GM12878 (cell line): ENCODE data around the gene GSPT1. TPM values are rescaled to one million over a fixed set of nuclear protein-coding genes. Genes with fewer than 3 reads are reported as not detected.

ENCODE experiments used
- ATAC-seq: fragments of 200-7000 bp; cut with Tn5 transposase; 3 replicates; pipeline ENCODE4 v1.9.1; 2020; ENCODE audit warnings: mild to moderate bottlenecking, moderate library complexity
- BruUV-seq: library from RNA; stranded (reverse); fragments of 400-500 nt; replicated peaks from 2 replicates; lab custom pipeline; 2021; lab: Mats Ljungman, UMichigan
- CTCF ChIA-PET: fragments of 300-600 bp; sonication (Branson Sonifier 250); formaldehyde crosslinking; extraction: SDS; loops from one replicate; lab custom pipeline; 2021; ENCODE audit warnings: inconsistent platforms; lab: Yijun Ruan, JAX
- POLR2A ChIA-PET: fragments of 350-600 bp; formaldehyde crosslinking; extraction: SDS; loops from one replicate; lab custom pipeline; 2021; ENCODE audit warnings: inconsistent platforms; lab: Charles Lee
- RAD21 ChIA-PET: fragments of 300-600 bp; sonication (Branson Sonifier 250); formaldehyde crosslinking; loops from one replicate; lab custom pipeline; 2023; ENCODE audit warnings: antibody characterized with exemption; ENCODE audit not compliant: unreplicated experiment; lab: Charles Lee
- SMC1A ChIA-PET: fragments of 300-600 bp; sonication (Branson Sonifier 250); formaldehyde crosslinking; loops from one replicate; lab custom pipeline; 2023; ENCODE audit not compliant: unreplicated experiment, uncharacterized antibody; lab: Charles Lee
- DNase-seq: peaks from one replicate; pipeline ENCODE4 v3.0.0-alpha.2; 2011; ENCODE audit warnings: low read depth, low spot score
- FAIRE-seq: peaks from 3 replicates; lab custom pipeline; 2011; peaks lifted over from hg19 to GRCh38; lab: Jason Lieb, UNC
- H2AFZ ChIP-seq: 2 replicates; pipeline ENCODE4 v1.6.0; 2011; ENCODE audit warnings: low read depth, low read length, control low read depth; ENCODE audit not compliant: control insufficient read depth
- H3K27ac ChIP-seq: 2 replicates; pipeline ENCODE4 v1.5.1; 2011; ENCODE audit warnings: control low read depth; ENCODE audit not compliant: control insufficient read depth, insufficient read depth
- H3K27me3 ChIP-seq, 2 experiments: replicated peaks in 1 of 2; 2 replicates each; pipeline versions ENCODE4 v1.6.0 to v1.6.1; 2011; ENCODE audit warnings: low read length in 1 of 2; ENCODE audit not compliant: control insufficient read depth in 2 of 2, insufficient read depth in 2 of 2
- H3K36me3 ChIP-seq, 2 experiments: 2 replicates each; pipeline ENCODE4 v1.5.1; 2011; ENCODE audit warnings: low read length in 1 of 2; ENCODE audit not compliant: control insufficient read depth in 2 of 2, insufficient read depth in 2 of 2
- H3K4me1 ChIP-seq: 2 replicates; pipeline ENCODE4 v1.6.1; 2011; ENCODE audit warnings: mild to moderate bottlenecking, low read length, moderate library complexity, mixed read lengths; ENCODE audit not compliant: control insufficient read depth, insufficient read depth
- H3K4me2 ChIP-seq: 2 replicates; pipeline ENCODE4 v1.6.0; 2011; ENCODE audit warnings: control low read depth; ENCODE audit not compliant: control insufficient read depth, insufficient read depth
- H3K4me3 ChIP-seq: fragments of 200-600 bp; sonication (generic); 2 replicates; pipeline ENCODE4 v1.5.1; 2016
- H3K79me2 ChIP-seq: 2 replicates; pipeline ENCODE4 v1.6.0; 2011; ENCODE audit warnings: low read length; ENCODE audit not compliant: control insufficient read depth, insufficient read depth
- H3K9ac ChIP-seq: 2 replicates; pipeline ENCODE4 v1.8.0; 2011; ENCODE audit warnings: low read length, control low read depth, mixed read lengths; ENCODE audit not compliant: control insufficient read depth, insufficient read depth
- H3K9me3 ChIP-seq: replicated peaks from 3 replicates; pipeline ENCODE4 v1.5.1; 2011; ENCODE audit warnings: mild to moderate bottlenecking, low read length; ENCODE audit not compliant: control insufficient read depth, insufficient read depth
- H4K20me1 ChIP-seq: 2 replicates; pipeline ENCODE4 v1.6.0; 2011; ENCODE audit not compliant: control insufficient read depth, insufficient read depth
- BACH1 ChIP-seq: fragments of 450-650 bp; IDR thresholded peaks from 2 replicates; pipeline ENCODE4 v1.6.1; 2017; ENCODE audit warnings: mild to moderate bottlenecking, borderline replicate concordance
- CEBPB ChIP-seq, 2 experiments: fragments of 150-350 bp in 1 of 2; IDR thresholded peaks; 2 replicates each; pipeline ENCODE4 v1.6.1; 2012 to 2014; ENCODE audit warnings: low read depth in 2 of 2, low read length in 2 of 2, borderline replicate concordance in 1 of 2, inconsistent platforms in 1 of 2
- FOXM1 ChIP-seq: IDR thresholded peaks from 2 replicates; pipeline ENCODE4 v1.6.1; 2012; ENCODE audit warnings: low read depth, mild to moderate bottlenecking, inconsistent platforms, low read length, moderate library complexity
- NR2C1 ChIP-seq: fragments of 450-650 bp; IDR thresholded peaks from 2 replicates; pipeline ENCODE4 v1.6.1; 2017; ENCODE audit warnings: antibody characterized with exemption, mild to moderate bottlenecking, moderate library complexity
- NRF1 ChIP-seq: conservative IDR thresholded peaks from 2 replicates; pipeline ENCODE4 v1.6.1; 2011; ENCODE audit warnings: mild to moderate bottlenecking, low read depth, low read length, improper control_type of control experiment
- PML ChIP-seq: IDR thresholded peaks from 2 replicates; pipeline ENCODE4 v1.6.1; 2012; ENCODE audit warnings: low read length, inconsistent platforms
- RBBP5 ChIP-seq: fragments of 200-600 bp; sonication (generic); conservative IDR thresholded peaks from 2 replicates; pipeline ENCODE4 v1.6.1; 2016
- RFX5 ChIP-seq: IDR thresholded peaks from 2 replicates; pipeline ENCODE4 v1.6.1; 2011; ENCODE audit warnings: low read depth, low read length, improper control_type of control experiment
- SREBF1 ChIP-seq: IDR thresholded peaks from 2 replicates; pipeline ENCODE4 v1.6.1; 2012; ENCODE audit warnings: mild to moderate bottlenecking, low read length
- TARDBP ChIP-seq: IDR thresholded peaks from 2 replicates; pipeline ENCODE4 v1.6.1; 2016; ENCODE audit warnings: borderline replicate concordance
- WGBS: methylation state at CpG from one replicate; pipeline ENCODE4 v1.1.6; 2016; ENCODE audit warnings: low lambda C conversion rate; ENCODE audit not compliant: insufficient replicate concordance, insufficient coverage; ENCODE audit errors: missing lambda C conversion rate; 5-methylcytosine and 5-hydroxymethylcytosine counted together
- in situ Hi-C: fragments of 300-500 bp; cut with MboI; formaldehyde crosslinking; loops from 9 replicates; pipeline ENCODE4 v1.14.3; 2018; ENCODE audit warnings: mixed read lengths
- intact Hi-C: fragments of 100-400 bp; cut with micrococcal nuclease; formaldehyde crosslinking; loops from one replicate; pipeline ENCODE4 v1.14.2; 2022; ENCODE audit not compliant: unreplicated experiment
- polyA plus RNA-seq, 11 experiments: library from polyadenylated mRNA; depleted of rRNA in 4 of 11; unstranded in 6 of 11; stranded (reverse) in 5 of 11; fragments of >200 nt; fragmentation: Nextera tagmentation in 4 of 11; fragmentation: Illumina TruSeq in 1 of 11; extraction: Ambion mirVana in 4 of 11; extraction: Trizol in 1 of 11; gene quantifications; 1 replicate in 1 of 11; 2 replicates in 10 of 11; pipeline versions ENCODE4 v1.2.1 to v1.2.3, GENCODE V29; 2011 to 2016; ENCODE audit warnings: inconsistent platforms in 2 of 11, missing spikeins in 2 of 11, low read depth in 1 of 11
- total RNA-seq, 4 experiments: library from RNA; depleted of rRNA in 3 of 4; stranded (reverse); fragments of >200 nt in 3 of 4; fragmentation: Illumina TruSeq in 1 of 4; extraction: Trizol in 1 of 4; gene quantifications; 2 replicates each; pipeline versions ENCODE4 v1.2.1 to v1.2.3, GENCODE V29; 2013 to 2021
- TF ChIP-seq, protein P1 (sequence below): IDR thresholded peaks from 2 replicates; pipeline ENCODE4 v1.6.1; 2012; ENCODE audit warnings: improper control_type of control experiment, low read depth, low read length; ENCODE audit not compliant: insufficient replicate concordance
- TF ChIP-seq, protein P2 (sequence below): fragments of 450-650 bp; IDR thresholded peaks from 2 replicates; pipeline ENCODE4 v1.6.1; 2016; ENCODE audit warnings: mild to moderate bottlenecking
- TF ChIP-seq, protein P3 (sequence below): fragments of 450-650 bp; formaldehyde crosslinking; IDR thresholded peaks from 2 replicates; pipeline ENCODE4 v1.4.0; 2020; ENCODE audit warnings: mild to moderate bottlenecking, moderate library complexity

GSPT1 gene
- total and polyA plus RNA-seq, 10 of the 15 experiments (the other 5 are each of a cell fraction or from before 2014, with no cell fraction given), result 46.7 to 181 (median 99.6) TPM

DNA sequence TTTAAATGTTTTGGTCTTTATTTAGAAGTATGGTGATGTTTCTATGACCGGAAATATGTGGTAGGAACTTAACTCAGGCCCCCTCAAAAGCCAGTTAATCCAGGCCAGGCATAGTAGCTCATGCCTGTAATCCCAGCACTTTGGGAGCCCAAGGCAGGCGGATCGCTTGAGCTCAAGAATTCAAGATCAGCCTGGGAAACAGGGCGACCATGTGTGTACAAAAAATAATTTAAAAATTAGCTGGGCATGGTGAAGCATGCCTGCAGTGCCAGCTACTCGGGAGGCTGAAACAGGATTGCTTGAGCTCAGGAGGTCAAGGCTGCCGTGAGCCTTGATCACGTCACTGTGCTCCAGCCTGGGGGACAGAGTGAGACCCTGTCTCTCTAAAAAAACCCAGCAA, 74.7 kb downstream of the GSPT1 start:
- Histone ChIP-seq H3K36me3 (peaks cover 21 to 42% of the 10 kb centered on the region in 2 experiments), H3K27ac (no peak overlapping the region), H3K9ac (no peak overlapping the region), H3K79me2 (0 out of 2 replicates have a peak, but pooled peaks cover 1% of the 10 kb centered on the region), H3K27me3 (no peaks in the 10 kb centered on the region), H4K20me1 (no peaks in the 10 kb centered on the region), H3K9me3 (no peaks in the 10 kb centered on the region), H3K4me2 (no peak overlapping the region), H3K4me3 (no peak overlapping the region), H2AFZ (no peak overlapping the region), H3K4me1 (no peaks in the 10 kb centered on the region)
- FAIRE-seq (no peak), ATAC-seq (no peak), DNase-seq (no peak)
- BruUV-seq, result no TSS peak
- ChIA-PET SMC1A (interaction anchor here (1.0 to 1.9 kb wide), 2 partner anchors 8 to 10 kb away, joined by 4 read pairs; partner anchors contain the start of gene RSL1D1), CTCF (interaction anchor here (0.6 kb wide), 1 partner anchor 12 kb away, joined by 3 read pairs; no protein-coding TSS in a partner anchor), POLR2A (interaction anchor here (1.2 kb wide), 1 partner anchor 8 kb away, joined by 3 read pairs; no protein-coding TSS in a partner anchor), RAD21 (no interaction called here)
- intact Hi-C loops (no loop called here), in situ Hi-C loops (no loop called here)
- 96% methylated on average over 7 of the region's 7 CpGs for WGBS
- TF ChIP-seq SREBF1 (no peak), PML (no peak), CEBPB (IDR thresholded peaks at IDR 0.05; ENCODE audit: borderline replicate concordance in 1 of 2, low read depth in 2 of 2, low read length in 2 of 2) (no peak), RFX5 (no peak), RBBP5 (no peak), NR2C1 (no peak), NRF1 (no peak), BACH1 (no peak), FOXM1 (no peak), TARDBP (no peak)
- TF ChIP-seq, protein P1, sequence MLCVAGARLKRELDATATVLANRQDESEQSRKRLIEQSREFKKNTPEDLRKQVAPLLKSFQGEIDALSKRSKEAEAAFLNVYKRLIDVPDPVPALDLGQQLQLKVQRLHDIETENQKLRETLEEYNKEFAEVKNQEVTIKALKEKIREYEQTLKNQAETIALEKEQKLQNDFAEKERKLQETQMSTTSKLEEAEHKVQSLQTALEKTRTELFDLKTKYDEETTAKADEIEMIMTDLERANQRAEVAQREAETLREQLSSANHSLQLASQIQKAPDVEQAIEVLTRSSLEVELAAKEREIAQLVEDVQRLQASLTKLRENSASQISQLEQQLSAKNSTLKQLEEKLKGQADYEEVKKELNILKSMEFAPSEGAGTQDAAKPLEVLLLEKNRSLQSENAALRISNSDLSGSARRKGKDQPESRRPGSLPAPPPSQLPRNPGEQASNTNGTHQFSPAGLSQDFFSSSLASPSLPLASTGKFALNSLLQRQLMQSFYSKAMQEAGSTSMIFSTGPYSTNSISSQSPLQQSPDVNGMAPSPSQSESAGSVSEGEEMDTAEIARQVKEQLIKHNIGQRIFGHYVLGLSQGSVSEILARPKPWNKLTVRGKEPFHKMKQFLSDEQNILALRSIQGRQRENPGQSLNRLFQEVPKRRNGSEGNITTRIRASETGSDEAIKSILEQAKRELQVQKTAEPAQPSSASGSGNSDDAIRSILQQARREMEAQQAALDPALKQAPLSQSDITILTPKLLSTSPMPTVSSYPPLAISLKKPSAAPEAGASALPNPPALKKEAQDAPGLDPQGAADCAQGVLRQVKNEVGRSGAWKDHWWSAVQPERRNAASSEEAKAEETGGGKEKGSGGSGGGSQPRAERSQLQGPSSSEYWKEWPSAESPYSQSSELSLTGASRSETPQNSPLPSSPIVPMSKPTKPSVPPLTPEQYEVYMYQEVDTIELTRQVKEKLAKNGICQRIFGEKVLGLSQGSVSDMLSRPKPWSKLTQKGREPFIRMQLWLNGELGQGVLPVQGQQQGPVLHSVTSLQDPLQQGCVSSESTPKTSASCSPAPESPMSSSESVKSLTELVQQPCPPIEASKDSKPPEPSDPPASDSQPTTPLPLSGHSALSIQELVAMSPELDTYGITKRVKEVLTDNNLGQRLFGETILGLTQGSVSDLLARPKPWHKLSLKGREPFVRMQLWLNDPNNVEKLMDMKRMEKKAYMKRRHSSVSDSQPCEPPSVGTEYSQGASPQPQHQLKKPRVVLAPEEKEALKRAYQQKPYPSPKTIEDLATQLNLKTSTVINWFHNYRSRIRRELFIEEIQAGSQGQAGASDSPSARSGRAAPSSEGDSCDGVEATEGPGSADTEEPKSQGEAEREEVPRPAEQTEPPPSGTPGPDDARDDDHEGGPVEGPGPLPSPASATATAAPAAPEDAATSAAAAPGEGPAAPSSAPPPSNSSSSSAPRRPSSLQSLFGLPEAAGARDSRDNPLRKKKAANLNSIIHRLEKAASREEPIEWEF, result no peak
- TF ChIP-seq, protein P2, sequence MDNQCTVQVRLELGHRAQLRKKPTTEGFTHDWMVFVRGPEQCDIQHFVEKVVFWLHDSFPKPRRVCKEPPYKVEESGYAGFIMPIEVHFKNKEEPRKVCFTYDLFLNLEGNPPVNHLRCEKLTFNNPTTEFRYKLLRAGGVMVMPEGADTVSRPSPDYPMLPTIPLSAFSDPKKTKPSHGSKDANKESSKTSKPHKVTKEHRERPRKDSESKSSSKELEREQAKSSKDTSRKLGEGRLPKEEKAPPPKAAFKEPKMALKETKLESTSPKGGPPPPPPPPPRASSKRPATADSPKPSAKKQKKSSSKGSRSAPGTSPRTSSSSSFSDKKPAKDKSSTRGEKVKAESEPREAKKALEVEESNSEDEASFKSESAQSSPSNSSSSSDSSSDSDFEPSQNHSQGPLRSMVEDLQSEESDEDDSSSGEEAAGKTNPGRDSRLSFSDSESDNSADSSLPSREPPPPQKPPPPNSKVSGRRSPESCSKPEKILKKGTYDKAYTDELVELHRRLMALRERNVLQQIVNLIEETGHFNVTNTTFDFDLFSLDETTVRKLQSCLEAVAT, result no peak
- TF ChIP-seq, protein P3, sequence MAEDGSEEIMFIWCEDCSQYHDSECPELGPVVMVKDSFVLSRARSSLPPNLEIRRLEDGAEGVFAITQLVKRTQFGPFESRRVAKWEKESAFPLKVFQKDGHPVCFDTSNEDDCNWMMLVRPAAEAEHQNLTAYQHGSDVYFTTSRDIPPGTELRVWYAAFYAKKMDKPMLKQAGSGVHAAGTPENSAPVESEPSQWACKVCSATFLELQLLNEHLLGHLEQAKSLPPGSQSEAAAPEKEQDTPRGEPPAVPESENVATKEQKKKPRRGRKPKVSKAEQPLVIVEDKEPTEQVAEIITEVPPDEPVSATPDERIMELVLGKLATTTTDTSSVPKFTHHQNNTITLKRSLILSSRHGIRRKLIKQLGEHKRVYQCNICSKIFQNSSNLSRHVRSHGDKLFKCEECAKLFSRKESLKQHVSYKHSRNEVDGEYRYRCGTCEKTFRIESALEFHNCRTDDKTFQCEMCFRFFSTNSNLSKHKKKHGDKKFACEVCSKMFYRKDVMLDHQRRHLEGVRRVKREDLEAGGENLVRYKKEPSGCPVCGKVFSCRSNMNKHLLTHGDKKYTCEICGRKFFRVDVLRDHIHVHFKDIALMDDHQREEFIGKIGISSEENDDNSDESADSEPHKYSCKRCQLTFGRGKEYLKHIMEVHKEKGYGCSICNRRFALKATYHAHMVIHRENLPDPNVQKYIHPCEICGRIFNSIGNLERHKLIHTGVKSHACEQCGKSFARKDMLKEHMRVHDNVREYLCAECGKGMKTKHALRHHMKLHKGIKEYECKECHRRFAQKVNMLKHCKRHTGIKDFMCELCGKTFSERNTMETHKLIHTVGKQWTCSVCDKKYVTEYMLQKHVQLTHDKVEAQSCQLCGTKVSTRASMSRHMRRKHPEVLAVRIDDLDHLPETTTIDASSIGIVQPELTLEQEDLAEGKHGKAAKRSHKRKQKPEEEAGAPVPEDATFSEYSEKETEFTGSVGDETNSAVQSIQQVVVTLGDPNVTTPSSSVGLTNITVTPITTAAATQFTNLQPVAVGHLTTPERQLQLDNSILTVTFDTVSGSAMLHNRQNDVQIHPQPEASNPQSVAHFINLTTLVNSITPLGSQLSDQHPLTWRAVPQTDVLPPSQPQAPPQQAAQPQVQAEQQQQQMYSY (CRISPR knock-in tag), result no peak
